Stomach smooth muscle (tissue), 2 donors: Measurements from ENCODE around the gene STXBP6.

Experiments
- H3K27ac ChIP-seq: one replicate; pipeline ENCODE4 v1.7.0; 2013; ENCODE audit warnings: mild to moderate bottlenecking, low read length, inconsistent platforms
- H3K27me3 ChIP-seq, 2 donors: one replicate each; pipeline ENCODE4 v1.7.0; 2013; ENCODE audit warnings: low read length in 2 of 2; ENCODE audit not compliant: insufficient read depth in 2 of 2, control insufficient read depth in 1 of 2
- H3K36me3 ChIP-seq, 2 donors: one replicate each; pipeline ENCODE4 v1.7.0; 2013; ENCODE audit warnings: low read length in 2 of 2; ENCODE audit not compliant: control insufficient read depth in 2 of 2, insufficient read depth in 2 of 2
- H3K4me1 ChIP-seq: one replicate; pipeline ENCODE4 v1.7.0; 2013; ENCODE audit warnings: low read length; ENCODE audit not compliant: control insufficient read depth, insufficient read depth
- H3K4me3 ChIP-seq, 2 donors: one replicate each; pipeline ENCODE4 v1.7.0; 2013; ENCODE audit warnings: low read length in 2 of 2
- H3K9ac ChIP-seq, 2 donors: one replicate each; pipeline ENCODE4 v1.7.0; 2013; ENCODE audit warnings: low read length in 2 of 2, mild to moderate bottlenecking in 1 of 2
- H3K9me3 ChIP-seq, 2 donors: one replicate each; pipeline ENCODE4 v1.7.0; 2013; ENCODE audit warnings: low read length in 2 of 2; ENCODE audit not compliant: control insufficient read depth in 2 of 2
- donor health status: healthy.
- donor health status: Pancreatic carcinoma.

STXBP6 gene

DNA sequence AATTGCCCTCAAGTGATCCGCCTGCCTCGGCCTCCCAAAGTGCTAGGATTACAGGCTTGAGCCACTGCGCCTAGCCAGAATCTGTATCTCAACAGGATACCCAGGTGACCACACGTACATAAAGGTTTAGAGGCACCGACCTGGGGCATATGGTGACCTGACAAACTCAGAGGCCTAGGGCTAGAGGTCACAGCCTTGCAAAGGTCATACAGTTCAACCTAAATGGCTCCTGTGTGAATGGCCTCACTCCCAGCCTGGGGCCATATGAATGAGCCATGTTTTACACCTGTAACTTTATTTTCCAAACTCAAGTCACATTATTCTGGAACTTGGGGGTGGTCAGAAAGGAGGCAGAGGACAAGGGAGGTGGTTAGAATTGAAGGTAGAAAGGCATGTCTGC lies 10.0 kb downstream of the STXBP6 start:
- Histone ChIP-seq H3K36me3 (no peaks in the 10 kb centered on the region), H3K4me3 (no peak overlapping the region), H3K9ac (no peak overlapping the region), H3K27me3 (no peaks in the 10 kb centered on the region), H3K4me1 (peaks cover 16% of the 10 kb centered on the region), H3K9me3 (no peaks in the 10 kb centered on the region), H3K27ac (no peak overlapping the region)

DNA sequence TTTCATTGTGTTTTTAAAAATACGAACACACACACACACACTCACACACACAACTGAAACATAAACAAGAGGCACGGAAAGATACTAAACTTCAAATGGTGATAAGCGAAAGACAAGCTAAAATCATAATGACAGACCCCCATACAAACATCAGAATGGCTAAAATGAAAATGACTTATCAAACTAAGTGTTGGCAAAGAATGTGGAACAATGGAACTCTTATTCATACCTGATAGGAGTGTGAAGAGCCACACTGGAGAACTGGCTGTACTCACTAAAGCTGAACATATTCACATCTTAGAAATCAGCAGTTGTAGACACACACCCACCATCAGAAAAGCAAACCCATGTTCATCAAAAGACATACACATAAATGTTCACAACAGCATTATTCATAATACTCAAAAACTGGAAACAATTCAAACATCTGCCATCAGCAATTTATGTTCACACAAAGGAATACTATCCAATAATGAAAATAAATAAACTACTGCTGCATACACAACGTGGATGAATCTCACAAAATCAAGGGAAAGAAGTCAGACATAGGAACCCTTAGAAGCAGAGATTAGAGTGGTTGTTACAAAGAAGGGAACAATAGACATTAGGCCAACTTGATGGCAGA lies 11.8 kb downstream of the STXBP6 start:
- Histone ChIP-seq H3K4me1 (peaks cover 16% of the 10 kb centered on the region), H3K9ac (no peak overlapping the region), H3K27me3 (no peaks in the 10 kb centered on the region), H3K36me3 (no peaks in the 10 kb centered on the region), H3K9me3 (no peaks in the 10 kb centered on the region), H3K27ac (no peak overlapping the region), H3K4me3 (no peak overlapping the region)

DNA sequence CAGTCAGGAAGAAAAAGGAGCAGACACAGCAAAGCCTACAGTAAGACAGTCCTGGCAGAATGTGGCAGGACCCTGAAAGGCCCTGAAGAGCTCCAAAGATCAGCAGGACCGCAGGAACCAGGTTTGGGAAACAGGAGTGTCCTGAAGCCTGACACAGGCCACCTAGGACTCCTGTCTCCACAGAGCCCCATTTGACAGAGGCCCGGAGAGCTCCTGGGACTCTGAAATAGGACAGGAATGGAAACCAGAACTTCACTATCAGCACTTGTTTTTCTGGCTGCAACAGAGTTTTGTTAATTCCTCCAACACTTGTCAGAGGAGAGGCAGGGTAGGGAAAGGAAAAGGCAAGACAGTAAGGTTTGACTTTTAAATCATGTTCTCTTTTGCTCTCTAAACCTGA lies 12.9 kb downstream of the STXBP6 start:
- Histone ChIP-seq H3K27ac (no peak overlapping the region), H3K27me3 (no peaks in the 10 kb centered on the region), H3K4me3 (no peak overlapping the region), H3K4me1 (peaks cover 8% of the 10 kb centered on the region), H3K9ac (no peak overlapping the region), H3K9me3 (no peaks in the 10 kb centered on the region), H3K36me3 (no peaks in the 10 kb centered on the region)

DNA sequence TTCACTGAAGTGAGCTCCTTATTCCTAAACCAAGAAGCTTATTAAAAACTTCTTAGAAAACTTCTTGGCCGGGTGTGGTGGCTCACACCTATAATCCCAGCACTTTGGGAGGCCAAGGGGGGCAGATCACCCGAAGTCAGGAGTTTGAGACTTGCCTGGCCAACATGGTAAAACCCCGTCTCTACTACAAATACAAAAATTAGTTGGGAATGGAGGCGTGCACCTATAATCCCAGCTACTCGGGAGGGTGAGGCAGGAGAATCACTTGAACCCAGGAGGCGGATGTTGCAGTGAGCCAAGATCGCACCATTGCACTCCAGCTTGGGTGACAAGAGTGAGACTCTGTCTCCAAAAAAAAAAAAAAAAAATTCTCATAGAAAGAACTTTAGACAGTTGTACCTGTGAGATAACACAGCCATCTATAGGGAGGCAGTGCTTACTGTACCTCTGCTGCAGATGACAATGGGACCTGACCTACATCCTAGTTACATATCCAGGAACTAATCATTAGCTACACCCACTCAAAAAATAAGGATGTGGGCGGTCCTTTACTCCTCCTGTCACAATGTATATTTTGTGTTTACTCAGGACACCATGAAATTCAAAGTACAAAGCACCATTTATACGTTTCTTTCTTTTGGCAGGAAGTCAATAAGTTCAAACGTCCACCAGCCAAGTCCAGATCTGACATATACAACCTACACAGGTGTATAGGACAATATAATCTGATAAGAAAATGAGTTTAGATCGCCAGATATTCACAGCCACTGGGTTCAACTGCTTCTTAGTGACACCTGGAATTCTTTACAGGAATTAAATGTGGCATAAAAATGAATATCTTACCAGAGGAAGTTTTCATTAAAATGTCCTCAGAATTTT lies 14.9 kb downstream of the STXBP6 start:
- H3K4me3 ChIP-seq = no peak overlapping the region
- no peak overlapping the region for H3K9ac ChIP-seq
- no peak overlapping the region for H3K27ac ChIP-seq
- no peaks in the 10 kb centered on the region for H3K9me3 ChIP-seq
- peaks cover 4% of the 10 kb centered on the region for H3K4me1 ChIP-seq
- no peaks in the 10 kb centered on the region for H3K27me3 ChIP-seq
- H3K36me3 ChIP-seq = no peaks in the 10 kb centered on the region

DNA sequence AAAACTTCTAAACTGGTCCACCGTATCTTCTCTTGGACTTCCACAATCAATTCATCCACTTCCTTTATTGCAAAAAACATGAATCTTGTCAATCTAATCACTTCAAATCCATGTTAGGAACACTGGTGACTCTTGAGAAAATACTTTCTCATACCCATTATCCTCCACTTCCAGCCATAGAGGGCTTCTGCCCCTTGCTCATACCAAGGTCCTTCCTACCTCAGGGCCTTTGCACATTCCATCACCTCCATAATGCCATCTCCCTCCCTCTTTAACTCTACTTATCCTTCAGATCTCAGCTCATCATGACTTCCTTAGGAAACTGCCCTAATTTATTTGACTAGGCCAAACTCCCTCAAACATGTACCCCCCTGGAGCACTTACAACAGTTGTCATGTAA lies 16.6 kb downstream of the STXBP6 start:
- Histone ChIP-seq H3K9ac (no peak overlapping the region), H3K9me3 (no peaks in the 10 kb centered on the region), H3K27ac (no peak overlapping the region), H3K27me3 (no peaks in the 10 kb centered on the region), H3K4me3 (no peak overlapping the region), H3K4me1 (peaks cover 4% of the 10 kb centered on the region), H3K36me3 (no peaks in the 10 kb centered on the region)

DNA sequence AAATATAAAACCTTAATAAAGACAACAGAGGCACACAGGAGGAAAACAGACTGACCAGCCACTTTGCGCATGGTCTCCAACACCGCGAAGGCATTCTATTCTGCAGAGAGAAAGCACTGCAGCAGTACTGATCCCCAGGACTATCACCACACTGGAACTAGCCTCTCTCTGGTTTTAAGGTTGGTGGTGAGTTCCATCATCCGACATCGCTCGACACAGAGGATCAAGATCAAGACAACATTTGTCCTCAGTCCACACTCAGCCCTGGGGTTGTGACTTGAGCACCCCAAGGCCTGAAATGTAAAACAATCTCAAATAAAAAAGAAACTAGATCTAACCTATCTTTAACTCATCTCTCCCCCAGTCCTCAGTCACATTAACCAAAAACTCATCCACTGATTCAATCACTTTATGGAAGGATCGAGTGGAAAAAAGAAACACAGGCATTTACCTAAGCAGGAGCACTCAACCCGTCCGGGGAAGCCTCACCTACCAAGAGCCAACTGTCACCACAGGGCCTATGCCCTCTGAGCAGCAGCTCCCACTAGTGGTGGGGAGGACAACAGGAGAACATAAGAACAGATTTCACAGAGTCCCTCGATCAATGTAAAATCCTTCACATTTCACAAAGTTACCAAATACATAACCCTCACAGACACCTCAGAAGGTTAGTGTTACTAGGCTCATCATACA lies 17.7 kb downstream of the STXBP6 start:
- no peaks in the 10 kb centered on the region for H3K27me3 ChIP-seq
- H3K9me3 ChIP-seq = no peaks in the 10 kb centered on the region
- H3K4me3 ChIP-seq = no peak overlapping the region
- peaks cover 4% of the 10 kb centered on the region for H3K4me1 ChIP-seq
- H3K27ac ChIP-seq = no peak overlapping the region
- no peak overlapping the region for H3K9ac ChIP-seq
- H3K36me3 ChIP-seq = no peaks in the 10 kb centered on the region

DNA sequence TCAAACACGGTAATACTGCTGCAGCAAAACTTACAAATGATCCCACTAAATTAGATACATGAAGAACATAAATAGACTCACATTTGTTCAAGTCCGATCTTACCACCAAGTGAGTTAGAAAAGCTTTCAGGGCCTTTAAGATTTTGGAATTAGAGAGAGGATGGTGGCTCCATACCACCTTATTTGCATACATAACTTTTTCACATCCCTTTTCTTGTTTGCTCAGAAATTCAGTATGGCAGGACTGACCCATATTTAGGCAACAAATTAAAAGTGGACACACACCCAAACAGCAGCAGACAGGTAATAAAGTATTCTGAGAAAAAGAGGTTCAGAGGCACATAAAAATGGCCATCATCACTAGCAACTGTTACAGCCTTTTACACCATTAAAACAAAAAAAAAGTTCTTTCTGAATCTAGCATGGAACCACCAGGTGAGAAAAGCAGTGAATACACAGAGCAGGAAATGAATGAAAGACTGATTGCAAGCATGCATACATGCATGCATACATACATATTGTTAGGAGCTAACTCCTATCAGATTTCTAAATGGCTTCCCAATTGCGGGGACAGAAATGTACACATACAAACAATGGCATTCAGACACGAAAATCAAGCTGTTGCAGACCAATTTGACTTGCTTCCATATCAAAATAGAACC lies 23.3 kb downstream of the STXBP6 start:
- Histone ChIP-seq H3K4me3 (no peak overlapping the region), H3K27me3 (no peaks in the 10 kb centered on the region)

DNA sequence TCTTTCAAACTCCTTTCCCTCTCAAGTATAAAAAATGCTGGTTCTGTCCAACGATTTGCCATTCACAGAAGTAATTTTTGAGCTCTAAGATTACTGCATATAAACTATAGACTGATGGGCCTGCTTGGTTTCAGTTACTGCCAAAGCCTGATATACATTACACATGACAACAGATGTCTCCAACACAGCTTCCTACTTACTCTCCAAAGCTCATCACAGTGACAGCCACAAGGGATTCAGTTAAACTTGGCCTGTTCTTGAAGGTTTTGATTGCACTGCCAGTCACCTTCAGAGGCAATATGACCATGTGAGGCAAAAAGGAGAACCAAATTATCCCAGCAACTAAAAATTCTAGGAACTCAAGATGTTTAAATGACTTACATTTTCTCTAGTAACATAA lies 30.1 kb downstream of the STXBP6 start:
- no peak overlapping the region for H3K4me3 ChIP-seq
- H3K9me3 ChIP-seq = no peaks in the 10 kb centered on the region
- H3K27ac ChIP-seq = no peak overlapping the region
- H3K4me1 ChIP-seq = no peaks in the 10 kb centered on the region
- H3K27me3 ChIP-seq = no peaks in the 10 kb centered on the region
- no peak overlapping the region for H3K9ac ChIP-seq
- H3K36me3 ChIP-seq = no peaks in the 10 kb centered on the region

More for the DNA sequence above, 23.3 kb downstream of the STXBP6 start:
- no peak overlapping the region for H3K27ac ChIP-seq
- no peaks in the 10 kb centered on the region for H3K4me1 ChIP-seq
- no peak overlapping the region for H3K9ac ChIP-seq
- H3K36me3 ChIP-seq = no peaks in the 10 kb centered on the region
- H3K9me3 ChIP-seq = no peaks in the 10 kb centered on the region

DNA sequence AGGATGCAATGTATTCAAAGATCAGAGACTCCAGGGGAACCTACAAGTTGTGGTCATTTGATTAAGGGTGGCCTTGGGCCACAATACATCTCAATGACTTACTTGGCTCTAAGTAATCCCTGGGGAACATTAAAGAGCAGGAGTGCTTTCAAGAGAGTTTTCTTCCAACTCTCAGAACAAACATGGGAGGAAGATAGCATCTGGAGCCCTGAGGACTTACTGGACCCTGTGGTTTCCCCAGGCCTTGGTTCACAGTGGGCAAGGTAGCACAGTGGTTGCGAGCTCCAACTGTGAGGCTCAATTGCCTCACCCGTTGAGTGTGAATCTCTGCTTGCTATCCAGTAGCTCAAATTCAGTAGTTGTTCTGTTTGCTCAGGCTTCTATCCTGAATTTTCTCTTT lies 32.4 kb downstream of the STXBP6 start:
- Histone ChIP-seq H3K9ac (no peak overlapping the region), H3K27ac (no peak overlapping the region), H3K36me3 (no peaks in the 10 kb centered on the region), H3K4me1 (no peaks in the 10 kb centered on the region), H3K4me3 (no peak overlapping the region), H3K9me3 (no peaks in the 10 kb centered on the region), H3K27me3 (no peaks in the 10 kb centered on the region)

DNA sequence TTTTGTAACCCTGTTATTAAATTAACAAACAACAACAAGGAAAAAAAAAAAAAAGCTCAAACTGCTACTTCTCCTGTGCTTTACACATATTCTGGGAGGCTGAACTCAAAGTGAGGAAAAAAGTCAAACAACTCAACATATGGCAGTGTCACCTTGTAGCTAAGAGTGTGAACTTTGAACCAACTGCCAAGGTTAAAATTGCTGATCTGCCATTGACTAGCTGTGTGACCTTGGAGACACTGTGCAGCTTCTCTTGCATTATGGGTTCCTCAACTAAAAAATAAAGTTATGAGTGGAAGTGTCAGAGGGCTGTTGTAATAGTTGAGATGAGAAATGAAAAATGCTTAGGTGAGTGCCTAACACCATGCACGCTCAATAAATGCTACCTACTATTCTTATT lies 34.2 kb downstream of the STXBP6 start:
- H3K27me3 ChIP-seq = no peaks in the 10 kb centered on the region
- no peaks in the 10 kb centered on the region for H3K4me1 ChIP-seq
- H3K36me3 ChIP-seq = no peaks in the 10 kb centered on the region
- no peaks in the 10 kb centered on the region for H3K9me3 ChIP-seq
- no peak overlapping the region for H3K4me3 ChIP-seq
- no peak overlapping the region for H3K27ac ChIP-seq
- H3K9ac ChIP-seq = no peak overlapping the region
